Aorta (tissue), 5 donors: Measurements from ENCODE around the gene ABCC4. TPM values are rescaled to one million over a fixed set of nuclear protein-coding genes. Genes with fewer than 3 reads are reported as not detected.

Experiments
- ATAC-seq: fragments of 200-7000 bp; cut with Tn5 transposase; one replicate; pipeline ENCODE4 v1.9.1; 2022; ENCODE audit warnings: moderate library complexity; ENCODE audit not compliant: low FRiP score
- DNase-seq, 2 donors: peaks; one replicate each; pipeline ENCODE4 v3.0.0-alpha.2; 2020
- H3K27ac ChIP-seq, 2 donors: one replicate each; pipeline ENCODE4 v1.5.1; 2013; ENCODE audit warnings: low read length in 2 of 2, mild to moderate bottlenecking in 2 of 2, moderate library complexity in 2 of 2, control low read depth in 1 of 2, inconsistent platforms in 1 of 2, low read depth in 1 of 2
- H3K27me3 ChIP-seq, 2 donors: one replicate each; pipeline ENCODE4 v1.6.1; 2013; ENCODE audit warnings: control low read depth in 1 of 2, low read length in 1 of 2, mild to moderate bottlenecking in 1 of 2, moderate library complexity in 1 of 2; ENCODE audit not compliant: insufficient read depth in 2 of 2, control insufficient read depth in 1 of 2
- H3K36me3 ChIP-seq, 2 donors: one replicate each; pipeline ENCODE4 v1.6.1; 2013; ENCODE audit warnings: control low read depth in 1 of 2, low read length in 1 of 2, mild to moderate bottlenecking in 1 of 2; ENCODE audit not compliant: insufficient read depth in 2 of 2, control insufficient read depth in 1 of 2
- H3K4me1 ChIP-seq, 2 donors: one replicate each; pipeline ENCODE4 v1.6.1; 2013; ENCODE audit warnings: low read length in 2 of 2, control low read depth in 1 of 2, mild to moderate bottlenecking in 1 of 2, moderate library complexity in 1 of 2; ENCODE audit not compliant: insufficient read depth in 2 of 2, control insufficient read depth in 1 of 2
- H3K4me3 ChIP-seq, 2 donors: one replicate each; pipeline ENCODE4 v1.5.1; 2013; ENCODE audit warnings: low read length in 2 of 2, control low read depth in 1 of 2, mild to moderate bottlenecking in 1 of 2
- H3K9me3 ChIP-seq: one replicate; pipeline ENCODE4 v1.6.1; 2013; ENCODE audit warnings: mild to moderate bottlenecking, low read length; ENCODE audit not compliant: control insufficient read depth
- WGBS, 2 donors: extraction: QIAGEN DNeasy Blood & Tissue Kit; methylation state at CpG; one replicate each; pipeline ENCODE4 v1.1.7; 2013; 5-methylcytosine and 5-hydroxymethylcytosine counted together
- intact Hi-C, 2 donors: fragments of 100-400 bp; cut with DNase I; formaldehyde crosslinking; loops; one replicate each; pipeline versions ENCODE4 v1.14.2 to v1.15.0; 2022
- polyA plus RNA-seq, 2 donors: library from polyadenylated mRNA; stranded (reverse); fragments of 200-250 nt; gene quantifications; one replicate each; pipeline ENCODE4 v1.2.3, GENCODE V29; 2013
- total RNA-seq, 2 donors: library from RNA; stranded (reverse); fragmentation: NEBNext Ultra II Directional; extraction: Animal tissue kit (Norgen Biotek cat#: 25700); gene quantifications; one replicate each; pipeline ENCODE4 v1.2.1, GENCODE V29; 2021
- donor health status: healthy with polysubstance abuse.
- donor health status: Bipolar disorder and iron deficiency.
- donor health status: DM: no; HTN: no; CAD: no.
- donor health status: DM: no; HTN: no; CAD: no.
- donor health status: DM: yes; HTN: yes; CAD: no.

ABCC4 gene
- total and polyA plus RNA-seq, 4 donors: 0.38 to 18.6 (median 5.9) TPM

- ATAC-seq (no peak), DNase-seq (no peak)
- Histone ChIP-seq H3K4me3 (no peak overlapping the region), H3K27ac (no peak overlapping the region), H3K9me3 (no peaks in the 10 kb centered on the region), H3K4me1 (no peaks in the 10 kb centered on the region), H3K36me3 (no peaks in the 10 kb centered on the region), H3K27me3 (no peaks in the 10 kb centered on the region)
- intact Hi-C loops: no loop called here
- WGBS, 2 donors: 68 to 69% methylated on average over 3 of the region's 3 CpGs
Observed at GRCh38 chr13:95128045-95128643, 173.1 kb downstream of the ABCC4 start.

GRCh38 chr13:95124959-95125358, 176.3 kb downstream of the ABCC4 start:
- H3K4me1 ChIP-seq: no peaks in the 10 kb centered on the region
- no peaks in the 10 kb centered on the region for H3K36me3 ChIP-seq
- no peaks in the 10 kb centered on the region for H3K27me3 ChIP-seq
- intact Hi-C loops: no loop called here
- H3K27ac ChIP-seq: no peak overlapping the region
- 81% methylated on average over 2 of the region's 2 CpGs for WGBS, 2 donors
- DNase-seq (no peak), ATAC-seq (no peak)
- no peaks in the 10 kb centered on the region for H3K9me3 ChIP-seq
- H3K4me3 ChIP-seq: no peak overlapping the region

GRCh38 chr13:95123726-95124125, 177.5 kb downstream of the ABCC4 start:
- H3K9me3 ChIP-seq: no peaks in the 10 kb centered on the region
- DNase-seq (no peak), ATAC-seq (no peak)
- no peaks in the 10 kb centered on the region for H3K36me3 ChIP-seq
- no peak overlapping the region for H3K4me3 ChIP-seq
- intact Hi-C loops: no loop called here
- H3K27me3 ChIP-seq: no peaks in the 10 kb centered on the region
- H3K4me1 ChIP-seq: no peaks in the 10 kb centered on the region
- no peak overlapping the region for H3K27ac ChIP-seq
- WGBS, 2 donors: 78 to 81% methylated on average over 7 of the region's 7 CpGs

DNA sequence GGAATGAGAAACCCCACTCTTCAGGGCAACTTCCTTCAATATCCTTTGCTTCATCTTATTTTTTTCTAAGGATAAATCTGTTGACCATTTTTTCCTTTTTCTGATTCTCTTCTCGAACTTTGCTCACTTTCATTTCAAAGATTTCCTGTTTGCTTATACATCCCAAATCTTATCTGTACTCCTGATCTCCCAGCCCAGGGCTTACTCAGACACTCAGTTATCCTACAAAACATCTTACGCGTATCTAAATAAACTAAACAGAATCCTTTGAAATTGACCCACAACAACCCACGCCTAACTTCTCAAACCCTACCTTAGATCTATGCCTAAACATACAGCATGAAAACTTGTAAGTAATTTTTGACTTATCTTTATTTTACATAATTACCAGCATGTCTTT, 179.2 kb downstream of the ABCC4 start:
- Histone ChIP-seq H3K4me1 (no peaks in the 10 kb centered on the region), H3K4me3 (no peak overlapping the region), H3K36me3 (no peaks in the 10 kb centered on the region), H3K27ac (no peak overlapping the region), H3K9me3 (no peaks in the 10 kb centered on the region), H3K27me3 (no peaks in the 10 kb centered on the region)
- ATAC-seq (no peak), DNase-seq (no peak)
- 78 to 86% methylated on average over 4 of the region's 4 CpGs for WGBS, 2 donors
- intact Hi-C loops: no loop called here

- WGBS, 2 donors: 89 to 96% methylated on average over 1 of the region's 1 CpG
- ATAC-seq: no peak
Observed at GRCh38 chr13:95121516-95121915, 179.7 kb downstream of the ABCC4 start.

GRCh38 chr13:95120650-95121049, 180.6 kb downstream of the ABCC4 start:
- no peak overlapping the region for H3K27ac ChIP-seq
- intact Hi-C loops: no loop called here
- H3K9me3 ChIP-seq: no peaks in the 10 kb centered on the region
- ATAC-seq (no peak), DNase-seq (no peak)
- no peaks in the 10 kb centered on the region for H3K4me1 ChIP-seq
- H3K36me3 ChIP-seq: no peaks in the 10 kb centered on the region
- H3K4me3 ChIP-seq: no peak overlapping the region
- H3K27me3 ChIP-seq: no peaks in the 10 kb centered on the region
- WGBS, 2 donors: 95 to 100% methylated on average over 2 of the region's 2 CpGs

More at GRCh38 chr13:95121516-95121915, 179.7 kb downstream of the ABCC4 start:
- no peaks in the 10 kb centered on the region for H3K36me3 ChIP-seq
- intact Hi-C loops: no loop called here
- no peak overlapping the region for H3K4me3 ChIP-seq
- no peaks in the 10 kb centered on the region for H3K9me3 ChIP-seq
- no peaks in the 10 kb centered on the region for H3K4me1 ChIP-seq
- DNase-seq: no peak
- no peaks in the 10 kb centered on the region for H3K27me3 ChIP-seq
- H3K27ac ChIP-seq: no peak overlapping the region

DNA sequence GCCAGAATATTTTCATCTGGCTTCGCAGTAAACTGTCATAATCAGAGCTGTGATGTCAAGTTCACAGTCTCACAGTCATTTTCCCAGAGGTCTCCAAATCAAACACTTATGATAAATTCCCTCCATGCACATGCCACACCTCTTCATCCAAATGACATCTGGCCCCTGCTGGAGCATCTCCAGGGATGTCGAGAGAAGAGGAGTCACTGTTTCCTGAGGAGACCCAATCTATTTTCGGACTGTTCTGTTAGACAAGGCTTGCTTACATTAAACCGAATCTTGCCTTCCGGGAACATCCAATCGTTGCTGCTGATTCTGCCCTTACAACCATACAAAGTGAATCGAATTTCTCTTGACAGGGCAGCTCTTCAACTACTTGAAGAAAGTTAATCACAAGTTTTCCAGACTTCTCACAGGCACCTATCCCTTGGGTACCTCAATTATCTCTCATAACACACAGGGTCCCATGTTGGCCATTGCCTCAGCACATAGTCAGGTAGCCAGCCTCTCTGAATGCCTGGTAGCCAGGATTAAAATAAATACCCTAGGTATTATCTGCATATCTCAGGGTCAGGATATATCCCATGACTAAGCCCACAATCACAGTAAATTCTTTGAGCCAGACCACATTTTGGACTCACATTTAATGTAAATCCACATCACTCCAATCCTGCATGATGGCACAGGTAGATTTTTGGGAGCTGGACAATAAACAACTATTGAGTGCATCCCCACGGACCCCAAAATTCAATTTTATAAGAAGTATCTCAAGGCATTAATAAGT, 182.5 kb downstream of the ABCC4 start:
- Histone ChIP-seq H3K27ac (no peak overlapping the region), H3K4me1 (no peaks in the 10 kb centered on the region), H3K4me3 (no peak overlapping the region), H3K9me3 (no peaks in the 10 kb centered on the region), H3K27me3 (no peaks in the 10 kb centered on the region), H3K36me3 (no peaks in the 10 kb centered on the region)
- DNase-seq (no peak), ATAC-seq (no peak)
- intact Hi-C loops: no loop called here
- WGBS, 2 donors: 81 to 85% methylated on average over 8 of the region's 8 CpGs

- Histone ChIP-seq H3K27ac (no peak overlapping the region), H3K36me3 (no peaks in the 10 kb centered on the region), H3K4me1 (no peaks in the 10 kb centered on the region), H3K27me3 (no peaks in the 10 kb centered on the region), H3K4me3 (no peak overlapping the region), H3K9me3 (no peaks in the 10 kb centered on the region)
- no peak for ATAC-seq
- WGBS, 2 donors: 61 to 62% methylated on average over 6 of the region's 6 CpGs
- intact Hi-C loops: no loop called here
- DNase-seq: no peak
Observed at GRCh38 chr13:95117092-95117491, 184.2 kb downstream of the ABCC4 start.

- Histone ChIP-seq H3K4me3 (no peak overlapping the region), H3K9me3 (no peaks in the 10 kb centered on the region), H3K27ac (no peak overlapping the region), H3K27me3 (no peaks in the 10 kb centered on the region), H3K4me1 (no peaks in the 10 kb centered on the region), H3K36me3 (no peaks in the 10 kb centered on the region)
- DNase-seq (no peak), ATAC-seq (no peak)
- intact Hi-C loops: no loop called here
- WGBS, 2 donors: 71 to 75% methylated on average over 10 of the region's 10 CpGs
Observed at GRCh38 chr13:95115525-95115924, 185.7 kb downstream of the ABCC4 start.
